Right atrium auricular region (tissue), 2 donors: ENCODE measurements around the gene PIK3R2. TPM values are rescaled to one million over a fixed set of nuclear protein-coding genes. Genes with fewer than 3 reads are reported as not detected.

Experiments
- DNase-seq: peaks from one replicate; pipeline ENCODE4 v3.0.0-alpha.2; 2019; ENCODE audit warnings: low spot score
- H3K27ac ChIP-seq, 2 donors: fragments of 200-600 bp; sonication (generic); 1 replicate in 1 of 2; 2 replicates in 1 of 2; pipeline ENCODE4 v1.5.1; 2016 to 2019
- H3K27me3 ChIP-seq, 2 donors: fragments of 200-600 bp; sonication (generic); one replicate each; pipeline versions ENCODE4 v1.5.1 to v1.6.0; 2017 to 2019
- H3K36me3 ChIP-seq: fragments of 200-600 bp; sonication (generic); one replicate; pipeline ENCODE4 v1.5.1; 2016
- H3K4me1 ChIP-seq, 2 donors: fragments of 200-600 bp; sonication (generic); one replicate each; pipeline versions ENCODE4 v1.5.1 to v1.6.0; 2017 to 2019
- H3K4me3 ChIP-seq, 2 donors: fragments of 200-600 bp; sonication (generic); 1 replicate in 1 of 2; 2 replicates in 1 of 2; pipeline ENCODE4 v1.5.1; 2017 to 2019; ENCODE audit warnings: mild to moderate bottlenecking in 1 of 2, moderate library complexity in 1 of 2
- H3K9me3 ChIP-seq, 2 donors: fragments of 200-600 bp; sonication (generic); one replicate each; pipeline ENCODE4 v1.5.1; 2019
- CTCF ChIP-seq, 2 donors: fragments of 200-600 bp; sonication (generic); IDR thresholded peaks; one replicate each; pipeline ENCODE4 v1.5.1; 2019; ENCODE audit warnings: antibody characterized with exemption in 2 of 2
- total RNA-seq, 2 donors: library from RNA; depleted of rRNA; stranded (reverse); fragments of >200 nt; gene quantifications; one replicate each; pipeline ENCODE4 v1.1.0, GENCODE V29; 2016

Gene PIK3R2
- total RNA-seq, 2 donors from 2014 or later: 18.7 to 19.0 TPM

GRCh38 chr19:18126097-18126496 lies 26.9 kb upstream of the PIK3R2 start:
- Histone ChIP-seq H3K4me1 (no peaks in the 10 kb centered on the region), H3K9me3 (no peaks in the 10 kb centered on the region), H3K36me3 (peaks cover 16% of the 10 kb centered on the region), H3K27ac (no peak overlapping the region), H3K4me3 (no peak overlapping the region), H3K27me3 (no peaks in the 10 kb centered on the region)
- TF ChIP-seq CTCF (IDR thresholded peaks at IDR 0.05): no peak
- no peak for DNase-seq

GRCh38 chr19:18128044-18128443 lies 24.9 kb upstream of the PIK3R2 start:
- Histone ChIP-seq H3K4me1 (no peaks in the 10 kb centered on the region), H3K27me3 (no peaks in the 10 kb centered on the region), H3K36me3 (peaks cover 16% of the 10 kb centered on the region), H3K27ac (no peak overlapping the region), H3K4me3 (no peak overlapping the region), H3K9me3 (no peaks in the 10 kb centered on the region)
- DNase-seq: no peak
- no peak for TF ChIP-seq CTCF (IDR thresholded peaks at IDR 0.05)

GRCh38 chr19:18128805-18129204 lies 24.2 kb upstream of the PIK3R2 start:
- Histone ChIP-seq H3K36me3 (peaks cover 16% of the 10 kb centered on the region), H3K4me3 (no peak overlapping the region), H3K27me3 (no peaks in the 10 kb centered on the region), H3K27ac (no peak overlapping the region), H3K9me3 (no peaks in the 10 kb centered on the region), H3K4me1 (no peaks in the 10 kb centered on the region)
- no peak for TF ChIP-seq CTCF (IDR thresholded peaks at IDR 0.05)
- no peak for DNase-seq

- H3K9me3 ChIP-seq: no peaks in the 10 kb centered on the region
- H3K36me3 ChIP-seq: peaks cover 11% of the 10 kb centered on the region
- no peaks in the 10 kb centered on the region for H3K27me3 ChIP-seq
- no peak for DNase-seq
- no peak overlapping the region for H3K27ac ChIP-seq
- no peak for TF ChIP-seq CTCF (IDR thresholded peaks at IDR 0.05)
- H3K4me3 ChIP-seq: no peak overlapping the region
- H3K4me1 ChIP-seq: no peaks in the 10 kb centered on the region
Measured at GRCh38 chr19:18130523-18131242, 22.3 kb upstream of the PIK3R2 start.

- Histone ChIP-seq H3K27me3 (no peaks in the 10 kb centered on the region), H3K36me3 (peaks cover 11% of the 10 kb centered on the region), H3K4me1 (no peaks in the 10 kb centered on the region), H3K27ac (no peak overlapping the region), H3K9me3 (no peaks in the 10 kb centered on the region), H3K4me3 (no peak overlapping the region)
- no peak for DNase-seq
- no peak for TF ChIP-seq CTCF (IDR thresholded peaks at IDR 0.05)
Measured at GRCh38 chr19:18131841-18132596, 20.9 kb upstream of the PIK3R2 start.
